Thyroid gland (tissue), 4 donors: Measurements from ENCODE around the gene SLC47A2. TPM values are rescaled to one million over a fixed set of nuclear protein-coding genes. Genes with fewer than 3 reads are reported as not detected.
A peak's percentile ranks its signal among the peaks of the same experiment; 100 is the strongest.

ENCODE experiments used
- DNase-seq, 2 donors: peaks; one replicate each; pipeline ENCODE4 v3.0.0-alpha.2; 2019
- H3K27ac ChIP-seq, 3 donors: fragments of 200-600 bp; sonication (generic); 1 replicate in 2 of 3; 2 replicates in 1 of 3; pipeline ENCODE4 v1.5.1; 2016 to 2019; ENCODE audit warnings: mild to moderate bottlenecking in 1 of 3, moderate library complexity in 1 of 3
- H3K27me3 ChIP-seq: fragments of 200-600 bp; sonication (generic); one replicate; pipeline ENCODE4 v1.5.1; 2019
- H3K36me3 ChIP-seq, 2 donors: fragments of 200-600 bp; sonication (generic); one replicate each; pipeline ENCODE4 v1.5.1; 2016 to 2019
- H3K4me1 ChIP-seq, 2 donors: fragments of 200-600 bp; sonication (generic); one replicate each; pipeline ENCODE4 v1.5.1; 2017 to 2019
- H3K4me3 ChIP-seq, 3 donors: fragments of 200-600 bp; sonication (generic); replicated peaks in 1 of 3; 1 replicate in 2 of 3; 2 replicates in 1 of 3; pipeline ENCODE4 v1.5.1; 2016; ENCODE audit warnings: mild to moderate bottlenecking in 1 of 3
- H3K9me3 ChIP-seq: fragments of 200-600 bp; sonication (generic); one replicate; pipeline ENCODE4 v1.5.1; 2017
- POLR2A ChIP-seq, 2 donors: fragments of 450-650 bp; IDR thresholded peaks; one replicate each; pipeline ENCODE4 v1.6.1; 2017; ENCODE audit warnings: antibody characterized with exemption in 2 of 2, mild to moderate bottlenecking in 2 of 2, moderate library complexity in 1 of 2
- WGBS, 2 donors: methylation state at CpG; one replicate each; pipeline ENCODE4 v1.1.5; 2017; 5-methylcytosine and 5-hydroxymethylcytosine counted together
- intact Hi-C: fragments of 100-400 bp; cut with DNase I; formaldehyde crosslinking; loops from one replicate; pipeline ENCODE4 v1.15.1; 2023
- total RNA-seq, 4 donors: library from RNA; depleted of rRNA; stranded (reverse); fragments of >200 nt; gene quantifications; one replicate each; pipeline ENCODE4 v1.2.3, GENCODE V29; 2016
- TF ChIP-seq, protein P1 (sequence below), 6 experiments: fragments of 200-600 bp in 3 of 6; fragments of 450-650 bp in 3 of 6; sonication (generic) in 3 of 6; IDR thresholded peaks; one replicate each; pipeline ENCODE4 v1.5.1; 2016 to 2019; ENCODE audit warnings: antibody characterized with exemption in 6 of 6, mild to moderate bottlenecking in 2 of 6, inconsistent platforms in 1 of 6, moderate library complexity in 1 of 6

The SLC47A2 gene
- total RNA-seq, 4 donors from 2014 or later: 0.45 to 1.4 TPM; not detected in 2

- H3K27ac ChIP-seq: no peak overlapping the region
- H3K36me3 ChIP-seq: no peaks in the 10 kb centered on the region
- no peaks in the 10 kb centered on the region for H3K27me3 ChIP-seq
- TF ChIP-seq POLR2A (IDR thresholded peaks at IDR 0.05): no peak
- TF ChIP-seq, protein P1, sequence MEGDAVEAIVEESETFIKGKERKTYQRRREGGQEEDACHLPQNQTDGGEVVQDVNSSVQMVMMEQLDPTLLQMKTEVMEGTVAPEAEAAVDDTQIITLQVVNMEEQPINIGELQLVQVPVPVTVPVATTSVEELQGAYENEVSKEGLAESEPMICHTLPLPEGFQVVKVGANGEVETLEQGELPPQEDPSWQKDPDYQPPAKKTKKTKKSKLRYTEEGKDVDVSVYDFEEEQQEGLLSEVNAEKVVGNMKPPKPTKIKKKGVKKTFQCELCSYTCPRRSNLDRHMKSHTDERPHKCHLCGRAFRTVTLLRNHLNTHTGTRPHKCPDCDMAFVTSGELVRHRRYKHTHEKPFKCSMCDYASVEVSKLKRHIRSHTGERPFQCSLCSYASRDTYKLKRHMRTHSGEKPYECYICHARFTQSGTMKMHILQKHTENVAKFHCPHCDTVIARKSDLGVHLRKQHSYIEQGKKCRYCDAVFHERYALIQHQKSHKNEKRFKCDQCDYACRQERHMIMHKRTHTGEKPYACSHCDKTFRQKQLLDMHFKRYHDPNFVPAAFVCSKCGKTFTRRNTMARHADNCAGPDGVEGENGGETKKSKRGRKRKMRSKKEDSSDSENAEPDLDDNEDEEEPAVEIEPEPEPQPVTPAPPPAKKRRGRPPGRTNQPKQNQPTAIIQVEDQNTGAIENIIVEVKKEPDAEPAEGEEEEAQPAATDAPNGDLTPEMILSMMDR (IDR thresholded peaks at IDR 0.05): no peak
- DNase-seq: no peak
- no peak overlapping the region for H3K4me3 ChIP-seq
- H3K9me3 ChIP-seq: no peaks in the 10 kb centered on the region
- intact Hi-C loops: no loop called here
- 79 to 81% methylated on average over 11 of the region's 11 CpGs for WGBS, 2 donors
- peaks cover 0 to 20% of the 10 kb centered on the region in 2 donors for H3K4me1 ChIP-seq
Measured at GRCh38 chr17:19733953-19734526, 17.7 kb upstream of the SLC47A2 start.

GRCh38 chr17:19731626-19732025 lies 15.2 kb upstream of the SLC47A2 start:
- Histone ChIP-seq H3K9me3 (no peaks in the 10 kb centered on the region), H3K4me1 (peaks cover 23 to 44% of the 10 kb centered on the region in 2 donors), H3K4me3 (no peak overlapping the region), H3K27ac (no peak overlapping the region), H3K27me3 (no peaks in the 10 kb centered on the region), H3K36me3 (no peaks in the 10 kb centered on the region)
- no peak for DNase-seq
- intact Hi-C loops: no loop called here
- WGBS, 2 donors: 94 to 96% methylated on average over 11 of the region's 11 CpGs
- TF ChIP-seq, protein P1 (IDR thresholded peaks at IDR 0.05): no peak
- no peak for TF ChIP-seq POLR2A (IDR thresholded peaks at IDR 0.05)

DNA sequence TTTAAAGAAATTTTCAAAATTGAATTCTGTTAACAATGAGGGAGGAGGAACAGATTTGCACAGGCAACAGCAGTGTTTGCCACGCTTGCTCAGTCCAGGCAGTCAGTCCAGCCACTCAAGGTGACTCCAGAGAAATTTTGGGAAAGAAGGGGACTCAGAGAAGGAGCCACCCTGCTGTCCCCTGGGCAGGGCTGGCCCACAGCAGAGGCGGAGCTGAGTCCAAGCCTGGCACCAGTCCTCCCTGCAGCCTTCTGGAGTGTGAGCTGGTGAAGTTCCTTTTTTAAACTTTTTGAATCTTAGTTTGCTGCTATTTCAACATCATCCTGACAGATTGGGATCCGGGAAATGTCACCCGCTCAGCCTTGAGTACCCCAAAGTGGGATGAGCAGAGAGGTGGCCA lies 14.5 kb upstream of the SLC47A2 start:
- intact Hi-C loops: no loop called here
- H3K4me1 ChIP-seq: peaks cover 25 to 49% of the 10 kb centered on the region in 2 donors
- peak overlapping the region; percentile 11 to 97 (median 52) for H3K27ac ChIP-seq
- DNase-seq: peak in 1 of 2 donors; percentile 55
- TF ChIP-seq, protein P1 (IDR thresholded peaks at IDR 0.05): no peak
- no peak for TF ChIP-seq POLR2A (IDR thresholded peaks at IDR 0.05)
- H3K9me3 ChIP-seq: no peaks in the 10 kb centered on the region
- no peaks in the 10 kb centered on the region for H3K27me3 ChIP-seq
- no peaks in the 10 kb centered on the region for H3K36me3 ChIP-seq
- H3K4me3 ChIP-seq: no peak overlapping the region
- 64 to 72% methylated on average over 4 of the region's 4 CpGs for WGBS, 2 donors

DNA sequence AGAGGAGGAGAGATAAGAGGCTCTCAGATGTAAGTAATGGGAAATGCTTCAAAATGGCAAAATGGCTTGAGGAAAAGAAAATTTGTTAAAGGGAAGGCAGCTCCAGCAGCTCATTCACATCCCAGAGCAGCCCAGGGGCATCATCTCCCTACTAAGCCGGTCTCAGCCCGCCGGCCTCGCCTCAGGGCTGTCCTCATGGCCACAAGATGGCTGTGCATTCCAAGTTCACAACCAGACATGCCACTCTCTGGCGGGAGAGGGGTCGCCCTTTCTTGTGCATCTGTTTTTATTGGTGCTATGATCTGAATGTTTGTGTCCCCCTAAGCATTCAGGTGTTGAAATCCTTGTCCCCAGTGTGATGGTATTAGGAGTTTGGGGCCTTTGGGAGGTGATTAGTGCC lies 13.5 kb upstream of the SLC47A2 start:
- peaks cover 25 to 49% of the 10 kb centered on the region in 2 donors for H3K4me1 ChIP-seq
- no peak overlapping the region for H3K4me3 ChIP-seq
- TF ChIP-seq POLR2A (IDR thresholded peaks at IDR 0.05): no peak
- H3K9me3 ChIP-seq: no peaks in the 10 kb centered on the region
- no peaks in the 10 kb centered on the region for H3K36me3 ChIP-seq
- intact Hi-C loops: no loop called here
- DNase-seq: no peak
- peak overlapping the region; percentile 97 to 99 (median 97) for H3K27ac ChIP-seq
- no peaks in the 10 kb centered on the region for H3K27me3 ChIP-seq
- 93 to 96% methylated on average over 6 of the region's 6 CpGs for WGBS, 2 donors

DNA sequence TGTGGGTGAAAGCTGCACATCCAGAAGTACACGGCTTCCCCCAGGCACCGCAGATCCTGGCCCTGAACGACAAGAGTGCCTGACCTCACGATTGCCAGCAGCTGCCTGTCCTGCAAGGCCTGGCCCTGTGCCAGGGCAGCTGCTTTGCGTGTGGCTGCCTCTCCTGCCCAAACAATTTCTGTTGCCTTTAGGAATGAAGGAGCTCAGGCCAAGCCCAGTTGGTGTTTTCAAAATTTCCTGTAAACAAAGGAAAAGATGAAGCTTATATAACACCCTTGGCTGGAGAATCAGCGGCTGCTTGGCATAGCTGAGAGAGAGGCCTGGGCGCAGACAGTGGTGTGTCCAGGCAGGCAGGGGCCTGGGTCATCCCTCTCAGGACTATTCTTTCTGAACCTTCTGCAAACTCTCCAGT lies 11.7 kb upstream of the SLC47A2 start:
- H3K36me3 ChIP-seq: no peaks in the 10 kb centered on the region
- WGBS, 2 donors: 6 to 9% methylated on average over 5 to 7 of the region's 7 CpGs
- H3K27me3 ChIP-seq: no peaks in the 10 kb centered on the region
- H3K27ac ChIP-seq: peak overlapping the region; percentile 97 to 99 (median 97)
- H3K4me1 ChIP-seq: peaks cover 25 to 49% of the 10 kb centered on the region in 2 donors
- intact Hi-C loops: no loop called here
- H3K4me3 ChIP-seq: no peak overlapping the region
- TF ChIP-seq POLR2A (IDR thresholded peaks at IDR 0.05): peak in 1 of 2 donors; percentile 18
- TF ChIP-seq, protein P1 (IDR thresholded peaks at IDR 0.05): no peak
- peak; percentile 97 to 98 for DNase-seq
- no peaks in the 10 kb centered on the region for H3K9me3 ChIP-seq
